ENCODE data around the gene NENF. TPM values are rescaled to one million over a fixed set of nuclear protein-coding genes. Genes with fewer than 3 reads are reported as not detected.
"Not testable (repeated sequence)": the region's sequence is repeated elsewhere in the genome, so short reads cannot be mapped to it uniquely, and the experiment has no call there.

Gene NENF
- total RNA-seq, 1 donor from 2014 or later, result 19.5 TPM

- intact Hi-C loops (cut with micrococcal nuclease), result loop anchor here (5.0 kb wide), 1 partner anchor 79 kb away; no protein-coding TSS in a partner anchor
Measured at GRCh38 chr1:212478467-212479025, 45.8 kb downstream of the NENF start.

DNA sequence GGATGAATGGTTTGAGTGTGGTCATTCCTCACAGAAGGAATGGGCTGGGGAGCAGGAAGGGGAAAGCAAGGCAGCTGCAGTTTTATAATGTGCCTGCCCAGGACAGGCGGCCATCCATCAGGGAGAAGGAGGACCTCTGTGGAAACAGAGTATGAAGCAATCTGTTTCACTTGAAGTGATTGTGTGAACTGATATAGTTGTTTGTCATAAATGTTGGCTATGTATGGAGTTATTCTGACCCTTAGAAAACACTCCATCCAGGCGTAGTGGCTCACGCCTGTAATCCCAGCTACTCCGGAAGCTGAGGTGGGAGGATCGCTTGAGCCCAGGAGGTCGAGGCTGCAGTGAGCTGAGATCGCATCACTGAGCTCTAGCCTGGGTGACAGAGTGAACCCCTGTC, 46.5 kb downstream of the NENF start:
- intact Hi-C loops (cut with micrococcal nuclease), result loop anchor here (5.0 kb wide), 1 partner anchor 78 kb away; no protein-coding TSS in a partner anchor

DNA sequence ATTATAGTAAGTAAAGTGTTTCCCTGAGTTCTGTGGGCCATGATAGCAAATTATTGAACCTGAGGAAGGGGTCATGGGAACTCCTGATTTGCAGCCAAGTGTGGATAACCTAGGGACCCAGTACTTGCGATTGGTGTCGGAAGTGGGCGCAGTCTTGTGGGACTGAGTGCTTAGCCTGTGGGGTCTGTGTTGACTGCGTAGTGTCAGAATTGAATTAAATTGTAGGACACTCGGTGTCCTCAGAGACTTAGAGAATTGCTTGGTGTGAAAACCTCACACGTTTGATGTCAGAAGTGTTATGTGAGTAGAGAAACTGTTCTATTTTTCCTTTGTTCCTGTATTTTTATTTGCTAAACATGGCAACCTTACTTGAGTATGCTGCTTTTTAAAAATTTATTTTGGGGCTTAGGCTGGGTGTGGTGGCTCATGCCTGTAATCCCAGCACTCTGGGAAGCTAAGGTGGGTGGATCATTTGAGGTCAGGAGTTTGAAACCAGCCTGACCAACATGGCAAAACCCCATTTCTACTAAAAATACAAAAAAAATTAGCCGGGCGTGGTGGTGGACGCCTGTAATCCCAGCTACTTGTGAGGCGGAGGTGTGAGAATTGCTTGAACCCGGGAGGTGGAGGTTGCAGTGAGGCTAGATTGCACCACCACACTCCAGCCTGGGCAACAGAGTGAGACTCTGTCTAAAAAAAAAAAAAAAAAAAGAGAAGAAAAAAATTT, 48.2 kb downstream of the NENF start:
- intact Hi-C loops (cut with micrococcal nuclease), result not testable (repeated sequence)

DNA sequence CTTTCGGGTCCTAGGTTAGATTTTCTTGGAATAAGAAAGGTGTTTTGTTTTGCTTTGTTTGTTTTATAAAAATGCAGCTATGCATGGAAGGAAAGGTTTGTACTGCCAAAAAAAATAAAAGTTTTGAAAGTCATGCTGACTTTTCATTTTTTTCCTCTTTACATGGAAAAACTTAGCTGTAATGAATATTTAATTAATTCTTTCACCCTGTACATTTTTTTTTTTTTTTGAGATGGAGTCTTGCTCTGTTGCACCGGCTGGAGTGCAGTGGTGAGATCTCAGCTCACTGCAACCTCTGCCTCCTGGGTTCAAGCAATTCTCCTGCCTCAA, 48.7 kb downstream of the NENF start:
- intact Hi-C loops (cut with micrococcal nuclease), result no loop called here

- intact Hi-C loops (cut with micrococcal nuclease), result no loop called here
Measured at GRCh38 chr1:212482006-212482636, 49.4 kb downstream of the NENF start.

GRCh38 chr1:212482637-212483441, 50.1 kb downstream of the NENF start:
- intact Hi-C loops (cut with micrococcal nuclease), result no loop called here

- intact Hi-C loops (cut with micrococcal nuclease), result no loop called here
Measured at GRCh38 chr1:212484701-212485570, 52.2 kb downstream of the NENF start.

- intact Hi-C loops (cut with micrococcal nuclease), result no loop called here
Measured at GRCh38 chr1:212485571-212485912, 52.8 kb downstream of the NENF start.

DNA sequence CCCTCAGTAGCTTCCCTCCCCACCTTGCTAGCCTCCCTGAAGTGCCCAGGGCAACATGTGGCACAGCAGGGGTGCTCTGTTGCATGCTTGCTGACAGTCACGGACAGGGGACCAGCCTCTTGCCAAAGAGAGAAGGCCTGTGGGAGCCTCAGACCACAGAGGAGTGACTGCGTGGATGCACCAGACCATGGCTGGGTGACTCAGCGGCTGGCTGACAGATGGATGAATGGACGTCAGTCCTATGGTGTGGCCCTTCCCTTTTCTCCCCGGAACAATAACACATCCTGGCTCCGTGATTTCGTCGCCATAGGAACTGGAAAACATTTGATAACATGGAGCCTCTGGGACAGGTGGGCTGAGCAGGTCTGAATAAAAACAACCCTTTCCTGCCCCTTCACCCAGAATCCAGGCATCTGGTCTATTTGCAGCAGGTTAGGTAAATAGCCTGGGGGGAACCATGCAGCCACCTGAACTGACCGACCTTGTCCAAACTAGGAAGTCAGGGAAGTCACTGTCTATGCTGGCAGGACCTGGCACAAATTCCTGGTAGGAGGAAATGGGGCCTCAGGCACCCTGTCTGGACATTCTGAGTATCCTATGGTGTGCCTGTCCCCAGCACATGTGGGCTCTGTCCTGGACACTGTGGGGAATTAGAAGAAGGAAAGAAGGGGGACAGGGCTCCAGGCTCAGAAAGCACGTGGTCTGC, 53.3 kb downstream of the NENF start:
- intact Hi-C loops (cut with micrococcal nuclease), result no loop called here

DNA sequence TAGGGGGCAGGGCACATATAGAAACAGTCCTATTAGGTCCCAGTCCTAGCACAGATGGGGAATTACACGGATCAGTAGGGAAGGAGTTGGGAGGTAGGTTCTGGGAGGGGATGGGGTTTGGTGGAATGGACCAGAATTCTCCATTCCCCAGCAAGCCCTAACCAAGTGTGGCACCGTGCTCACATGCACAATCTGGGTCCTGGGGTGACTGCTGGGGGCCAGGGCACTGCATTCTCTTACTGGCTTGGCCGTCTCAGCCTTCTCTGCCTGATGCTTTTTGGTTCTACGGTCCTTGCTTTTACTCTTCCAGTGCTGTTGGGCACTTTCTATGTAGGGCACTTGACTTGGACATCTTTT, 53.9 kb downstream of the NENF start:
- intact Hi-C loops (cut with micrococcal nuclease), result no loop called here

DNA sequence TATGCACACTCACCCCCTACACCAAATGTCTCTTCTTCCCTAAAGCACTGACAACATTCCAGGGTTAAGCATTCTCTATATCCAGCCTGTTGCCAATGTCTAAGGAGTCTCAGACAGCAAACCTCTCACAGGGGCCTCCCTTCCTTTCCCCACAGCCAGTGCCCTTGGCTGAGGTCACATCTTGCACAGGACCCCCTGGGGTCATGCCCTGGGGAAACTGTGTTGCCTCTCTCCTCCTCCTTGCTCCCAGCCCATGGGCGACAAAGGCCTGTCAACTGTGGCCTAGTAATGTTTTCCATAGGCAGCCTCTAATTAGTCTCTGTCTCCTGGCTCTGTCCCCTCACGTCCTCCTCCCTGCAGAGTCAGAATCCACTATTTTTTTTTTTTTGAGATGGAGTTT, 54.6 kb downstream of the NENF start:
- intact Hi-C loops (cut with micrococcal nuclease), result no loop called here

- intact Hi-C loops (cut with micrococcal nuclease), result no loop called here
Measured at GRCh38 chr1:212487774-212488435, 55.2 kb downstream of the NENF start.

GRCh38 chr1:212488436-212489283, 55.9 kb downstream of the NENF start:
- intact Hi-C loops (cut with micrococcal nuclease), result no loop called here

- intact Hi-C loops (cut with micrococcal nuclease), result no loop called here
Measured at GRCh38 chr1:212489284-212489859, 56.7 kb downstream of the NENF start.

DNA sequence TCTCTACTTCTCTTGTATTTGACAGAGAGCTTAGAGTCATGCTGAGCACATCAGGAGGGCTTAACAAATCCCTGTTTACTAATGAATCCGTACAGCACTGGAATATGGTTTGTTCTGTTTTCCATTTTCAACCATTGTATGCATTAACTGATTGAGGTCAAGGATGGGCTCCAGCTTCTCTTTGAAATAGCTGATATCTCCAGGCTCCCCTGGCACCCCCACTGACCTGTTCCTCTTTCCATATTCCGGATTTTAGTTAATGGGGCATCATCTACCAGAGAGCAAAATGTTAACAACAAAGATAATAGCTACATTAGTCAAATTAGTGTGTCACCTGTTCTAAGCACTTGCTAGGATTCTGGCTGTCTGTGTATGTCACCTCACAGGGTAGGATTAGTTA, 57.6 kb downstream of the NENF start:
- intact Hi-C loops (cut with micrococcal nuclease), result no loop called here

- intact Hi-C loops (cut with micrococcal nuclease), result no loop called here
Measured at GRCh38 chr1:212491454-212491853, 58.7 kb downstream of the NENF start.
